Esophagus (tissue), 2 donors: Measurements from ENCODE around the gene DMRT2. TPM values are rescaled to one million over a fixed set of nuclear protein-coding genes. Genes with fewer than 3 reads are reported as not detected.

Experiments used
- H3K27ac ChIP-seq, 2 donors: one replicate each; pipeline ENCODE4 v1.5.1; 2013; ENCODE audit warnings: low read depth in 2 of 2, mild to moderate bottlenecking in 2 of 2, inconsistent platforms in 1 of 2, low read length in 1 of 2, moderate library complexity in 1 of 2
- H3K27me3 ChIP-seq, 2 donors: one replicate each; pipeline ENCODE4 v1.6.1; 2013; ENCODE audit warnings: low read length in 2 of 2, control low read depth in 1 of 2, mild to moderate bottlenecking in 1 of 2; ENCODE audit not compliant: insufficient read depth in 2 of 2, control insufficient read depth in 1 of 2
- H3K36me3 ChIP-seq, 2 donors: one replicate each; pipeline ENCODE4 v1.6.1; 2013; ENCODE audit warnings: low read length in 1 of 2; ENCODE audit not compliant: control insufficient read depth in 2 of 2, insufficient read depth in 2 of 2
- H3K4me1 ChIP-seq, 2 donors: one replicate each; pipeline ENCODE4 v1.6.1; 2013; ENCODE audit warnings: low read length in 1 of 2; ENCODE audit not compliant: control insufficient read depth in 2 of 2, insufficient read depth in 2 of 2
- H3K4me3 ChIP-seq, 2 donors: one replicate each; pipeline ENCODE4 v1.5.1; 2013; ENCODE audit warnings: low read length in 2 of 2, mild to moderate bottlenecking in 2 of 2, low read depth in 1 of 2, moderate library complexity in 1 of 2
- H3K9me3 ChIP-seq, 2 donors: one replicate each; pipeline ENCODE4 v1.6.1; 2013; ENCODE audit warnings: mild to moderate bottlenecking in 2 of 2, low read depth in 1 of 2, low read length in 1 of 2, moderate library complexity in 1 of 2; ENCODE audit not compliant: control insufficient read depth in 2 of 2, insufficient read depth in 1 of 2
- WGBS, 2 donors: extraction: QIAGEN DNeasy Blood & Tissue Kit; methylation state at CpG; one replicate each; pipeline ENCODE4 v1.1.7; 2013; 5-methylcytosine and 5-hydroxymethylcytosine counted together
- polyA plus RNA-seq, 2 donors: library from polyadenylated mRNA; stranded (reverse); fragments of 200-250 nt; gene quantifications; one replicate each; pipeline ENCODE4 v1.2.3, GENCODE V29; 2013
- donor health status: healthy with polysubstance abuse.
- donor health status: Bipolar disorder and iron deficiency.

Gene DMRT2
- polyA plus RNA-seq, 2 donors = 0.08 to 0.14 TPM

- Histone ChIP-seq H3K27me3 (peaks cover 0 to 3% of the 10 kb centered on the region in 2 donors), H3K4me1 (peaks cover 0 to 12% of the 10 kb centered on the region in 2 donors), H3K36me3 (no peaks in the 10 kb centered on the region), H3K4me3 (peak overlapping the region in 1 of 2 donors; percentile 50), H3K9me3 (peaks cover 0 to 6% of the 10 kb centered on the region in 2 donors), H3K27ac (no peak overlapping the region)
- WGBS, 2 donors = 32 to 51% methylated on average over 41 of the region's 41 CpGs
Measured at GRCh38 chr9:1052365-1053281, 2.5 kb downstream of the DMRT2 start.

- Histone ChIP-seq H3K27me3 (no peaks in the 10 kb centered on the region), H3K36me3 (no peaks in the 10 kb centered on the region), H3K4me3 (no peak overlapping the region), H3K27ac (no peak overlapping the region), H3K9me3 (peaks cover 0 to 6% of the 10 kb centered on the region in 2 donors), H3K4me1 (peaks cover 0 to 9% of the 10 kb centered on the region in 2 donors)
- 39 to 56% methylated on average over 9 of the region's 9 CpGs for WGBS, 2 donors
Measured at GRCh38 chr9:1053282-1053621, 3.1 kb downstream of the DMRT2 start.

DNA sequence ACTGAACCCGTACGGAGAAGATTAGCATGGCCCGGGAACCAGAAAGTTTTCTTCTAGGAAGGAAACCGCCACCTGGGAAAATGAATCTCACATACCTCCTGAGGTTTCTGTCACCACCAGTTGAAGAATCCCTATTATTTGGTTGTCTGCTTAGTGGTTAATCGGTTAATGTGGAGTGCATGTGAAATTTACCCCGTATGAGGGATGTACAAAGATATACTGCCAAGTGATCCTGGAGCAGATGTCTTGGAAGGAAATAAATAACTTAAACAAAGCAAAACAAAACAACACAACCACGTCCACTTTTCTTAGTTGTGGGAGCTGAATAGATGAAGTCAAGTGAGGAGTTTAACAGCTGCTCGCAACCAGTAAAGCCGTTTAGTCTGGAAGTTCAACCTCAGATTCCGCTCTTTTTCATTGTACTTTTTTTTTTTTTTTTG lies 3.8 kb downstream of the DMRT2 start:
- Histone ChIP-seq H3K27me3 (no peaks in the 10 kb centered on the region), H3K27ac (no peak overlapping the region), H3K9me3 (peaks cover 0 to 6% of the 10 kb centered on the region in 2 donors), H3K4me1 (peaks cover 0 to 9% of the 10 kb centered on the region in 2 donors), H3K4me3 (no peak overlapping the region), H3K36me3 (no peaks in the 10 kb centered on the region)
- WGBS, 2 donors = 43 to 51% methylated on average over 10 of the region's 10 CpGs

GRCh38 chr9:1055166-1055565 lies 5.0 kb downstream of the DMRT2 start:
- H3K27me3 ChIP-seq = no peaks in the 10 kb centered on the region
- H3K9me3 ChIP-seq = peaks cover 0 to 6% of the 10 kb centered on the region in 2 donors
- no peaks in the 10 kb centered on the region for H3K36me3 ChIP-seq
- H3K27ac ChIP-seq = no peak overlapping the region
- H3K4me1 ChIP-seq = peaks cover 0 to 9% of the 10 kb centered on the region in 2 donors
- WGBS, 2 donors = 42 to 46% methylated on average over 5 of the region's 5 CpGs
- H3K4me3 ChIP-seq = no peak overlapping the region

DNA sequence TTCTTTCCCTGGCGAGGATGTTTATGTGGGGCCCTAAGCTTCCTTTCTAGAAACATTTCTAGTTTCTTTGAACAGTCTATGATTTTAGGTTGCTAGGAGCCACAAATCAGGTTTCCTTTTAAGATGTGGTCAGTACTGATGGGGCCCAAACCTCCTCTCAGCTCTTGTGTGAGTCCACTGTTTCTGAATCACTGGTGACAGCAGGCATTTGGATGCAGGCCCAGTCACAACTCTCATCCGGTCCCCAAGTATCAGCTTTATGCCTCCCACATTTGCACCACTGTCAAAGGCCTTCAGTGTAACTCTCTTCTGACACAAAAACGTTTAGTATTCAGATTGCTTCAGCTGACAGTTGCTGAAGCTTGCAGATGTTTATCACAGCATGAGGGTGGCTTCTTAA lies 7.8 kb downstream of the DMRT2 start:
- WGBS, 2 donors = 57 to 61% methylated on average over 3 of the region's 3 CpGs
- Histone ChIP-seq H3K27ac (no peak overlapping the region), H3K36me3 (no peaks in the 10 kb centered on the region), H3K4me1 (no peaks in the 10 kb centered on the region), H3K27me3 (no peaks in the 10 kb centered on the region), H3K4me3 (no peak overlapping the region), H3K9me3 (no peaks in the 10 kb centered on the region)

- 71 to 77% methylated on average over 6 of the region's 6 CpGs for WGBS, 2 donors
- Histone ChIP-seq H3K4me3 (no peak overlapping the region), H3K4me1 (no peaks in the 10 kb centered on the region), H3K27me3 (no peaks in the 10 kb centered on the region), H3K9me3 (no peaks in the 10 kb centered on the region), H3K27ac (no peak overlapping the region), H3K36me3 (no peaks in the 10 kb centered on the region)
Measured at GRCh38 chr9:1058826-1059487, 8.8 kb downstream of the DMRT2 start.

GRCh38 chr9:1065130-1065529 lies 15.0 kb downstream of the DMRT2 start:
- 79% methylated on average over 2 of the region's 2 CpGs for WGBS, 2 donors
- H3K4me3 ChIP-seq = no peak overlapping the region

GRCh38 chr9:1070692-1071091 lies 20.5 kb downstream of the DMRT2 start:
- H3K36me3 ChIP-seq = no peaks in the 10 kb centered on the region
- H3K27me3 ChIP-seq = no peaks in the 10 kb centered on the region
- H3K27ac ChIP-seq = no peak overlapping the region
- H3K4me1 ChIP-seq = no peaks in the 10 kb centered on the region
- H3K9me3 ChIP-seq = no peaks in the 10 kb centered on the region
- no peak overlapping the region for H3K4me3 ChIP-seq
- WGBS, 2 donors = 70 to 73% methylated on average over 3 of the region's 3 CpGs

More at GRCh38 chr9:1065130-1065529, 15.0 kb downstream of the DMRT2 start:
- H3K9me3 ChIP-seq = no peaks in the 10 kb centered on the region
- H3K4me1 ChIP-seq = no peaks in the 10 kb centered on the region
- no peak overlapping the region for H3K27ac ChIP-seq
- no peaks in the 10 kb centered on the region for H3K36me3 ChIP-seq
- H3K27me3 ChIP-seq = no peaks in the 10 kb centered on the region

DNA sequence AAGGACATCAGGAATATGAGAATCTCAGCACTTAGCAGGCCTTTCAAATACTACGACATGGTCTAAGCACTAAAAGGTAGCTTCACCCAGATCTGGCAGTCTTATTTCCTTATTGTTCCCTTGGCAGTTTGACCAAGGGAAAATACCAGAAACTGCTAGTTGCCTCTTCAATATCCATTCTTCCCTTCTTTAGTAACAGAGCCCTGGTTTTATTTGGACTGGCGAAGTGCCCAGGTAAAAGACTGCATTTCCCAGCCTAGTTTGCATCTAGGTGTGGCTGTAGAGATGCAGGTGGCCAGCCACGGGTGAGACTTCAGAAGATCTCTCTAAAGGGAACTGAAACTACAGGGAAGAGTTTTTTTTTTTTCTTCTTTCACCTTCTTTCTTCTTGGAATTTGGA lies 21.6 kb downstream of the DMRT2 start:
- H3K36me3 ChIP-seq = no peaks in the 10 kb centered on the region
- WGBS, 2 donors = 37 to 44% methylated on average over 3 of the region's 3 CpGs
- no peaks in the 10 kb centered on the region for H3K27me3 ChIP-seq

More for the DNA sequence above, 21.6 kb downstream of the DMRT2 start:
- Histone ChIP-seq H3K9me3 (no peaks in the 10 kb centered on the region), H3K27ac (no peak overlapping the region), H3K4me3 (no peak overlapping the region), H3K4me1 (no peaks in the 10 kb centered on the region)
